Parathyroid adenoma (tissue), 2 donors: ENCODE results near the gene CRACDL.

ENCODE experiments used
- H2AFZ ChIP-seq: fragments of 300-600 bp; sonication (generic); one replicate; pipeline ENCODE4 v1.7.0; 2017; ENCODE audit warnings: antibody characterized with exemption, mild to moderate bottlenecking
- H3K27ac ChIP-seq: fragments of 300-600 bp; sonication (generic); one replicate; pipeline ENCODE4 v1.7.0; 2017
- H3K27me3 ChIP-seq: fragments of 300-600 bp; sonication (generic); one replicate; pipeline ENCODE4 v1.7.0; 2017; ENCODE audit warnings: low read length; ENCODE audit not compliant: control insufficient read depth, insufficient read depth
- H3K36me3 ChIP-seq: fragments of 300-600 bp; sonication (generic); one replicate; pipeline ENCODE4 v1.7.0; 2017; ENCODE audit warnings: low read length; ENCODE audit not compliant: control insufficient read depth, insufficient read depth
- H3K4me1 ChIP-seq: fragments of 300-600 bp; sonication (generic); one replicate; pipeline ENCODE4 v1.7.0; 2017; ENCODE audit warnings: control low read depth
- H3K4me2 ChIP-seq: fragments of 300-600 bp; sonication (generic); one replicate; pipeline ENCODE4 v1.7.0; 2017; ENCODE audit warnings: low read length
- H3K4me3 ChIP-seq: fragments of 300-600 bp; sonication (generic); one replicate; pipeline ENCODE4 v1.7.0; 2017; ENCODE audit warnings: low read depth, low read length
- H3K79me2 ChIP-seq: fragments of 300-600 bp; sonication (generic); one replicate; pipeline ENCODE4 v1.7.0; 2017; ENCODE audit warnings: control low read depth
- H3K9ac ChIP-seq: fragments of 300-600 bp; sonication (generic); one replicate; pipeline ENCODE4 v1.7.0; 2017; ENCODE audit warnings: mild to moderate bottlenecking
- H3K9me3 ChIP-seq: fragments of 300-600 bp; sonication (generic); one replicate; pipeline ENCODE4 v1.7.0; 2017; ENCODE audit warnings: low read length; ENCODE audit not compliant: control insufficient read depth
- CTCF ChIP-seq: fragments of 300-600 bp; sonication (generic); IDR thresholded peaks from one replicate; pipeline ENCODE4 v1.7.0; 2017; ENCODE audit warnings: antibody characterized with exemption, mild to moderate bottlenecking
- donor health status: primary hyperparathyroidism.

The CRACDL gene

GRCh38 chr2:98821629-98822135 is 114.3 kb downstream of the CRACDL start:
- no peaks in the 10 kb centered on the region for H3K9me3 ChIP-seq
- peaks cover 5% of the 10 kb centered on the region for H3K79me2 ChIP-seq
- H3K4me1 ChIP-seq, result peaks cover 25% of the 10 kb centered on the region
- H2AFZ ChIP-seq, result no peak overlapping the region
- no peaks in the 10 kb centered on the region for H3K27me3 ChIP-seq
- peak overlapping the region; percentile 17 for H3K27ac ChIP-seq
- TF ChIP-seq CTCF, result no peak
- no peak overlapping the region for H3K4me3 ChIP-seq
- H3K9ac ChIP-seq, result no peak overlapping the region
- no peak overlapping the region for H3K4me2 ChIP-seq
- H3K36me3 ChIP-seq, result no peaks in the 10 kb centered on the region

GRCh38 chr2:98819231-98819766 is 116.7 kb downstream of the CRACDL start:
- peaks cover 12% of the 10 kb centered on the region for H3K79me2 ChIP-seq
- H3K4me2 ChIP-seq, result no peak overlapping the region
- H3K27me3 ChIP-seq, result no peaks in the 10 kb centered on the region
- peak overlapping the region; percentile 39 for H3K27ac ChIP-seq
- H2AFZ ChIP-seq, result peak overlapping the region; percentile 36
- TF ChIP-seq CTCF, result no peak
- H3K4me3 ChIP-seq, result no peak overlapping the region
- no peaks in the 10 kb centered on the region for H3K36me3 ChIP-seq
- H3K9me3 ChIP-seq, result no peaks in the 10 kb centered on the region
- H3K9ac ChIP-seq, result no peak overlapping the region
- H3K4me1 ChIP-seq, result peaks cover 33% of the 10 kb centered on the region

- Histone ChIP-seq H3K9ac (no peak overlapping the region), H2AFZ (peak overlapping the region; percentile 59), H3K4me1 (peaks cover 26% of the 10 kb centered on the region), H3K79me2 (peaks cover 15% of the 10 kb centered on the region), H3K27ac (peak overlapping the region; percentile 62), H3K4me3 (no peak overlapping the region), H3K36me3 (no peaks in the 10 kb centered on the region), H3K27me3 (no peaks in the 10 kb centered on the region), H3K4me2 (no peak overlapping the region), H3K9me3 (no peaks in the 10 kb centered on the region)
- no peak for TF ChIP-seq CTCF
Observed at GRCh38 chr2:98818164-98818563, 117.9 kb downstream of the CRACDL start.

- no peak overlapping the region for H3K9ac ChIP-seq
- no peaks in the 10 kb centered on the region for H3K36me3 ChIP-seq
Observed at GRCh38 chr2:98816281-98816680, 119.7 kb downstream of the CRACDL start.

More at GRCh38 chr2:98816281-98816680, 119.7 kb downstream of the CRACDL start:
- H3K4me2 ChIP-seq, result no peak overlapping the region
- H2AFZ ChIP-seq, result no peak overlapping the region
- peak overlapping the region; percentile 25 for H3K27ac ChIP-seq
- TF ChIP-seq CTCF, result no peak
- no peaks in the 10 kb centered on the region for H3K27me3 ChIP-seq
- peaks cover 26% of the 10 kb centered on the region for H3K4me1 ChIP-seq
- peaks cover 25% of the 10 kb centered on the region for H3K79me2 ChIP-seq
- H3K4me3 ChIP-seq, result no peak overlapping the region
- no peaks in the 10 kb centered on the region for H3K9me3 ChIP-seq
